Fibroblast of lung (primary cell): Measurements from ENCODE around the gene SCYGR8. TPM values are rescaled to one million over a fixed set of nuclear protein-coding genes. Genes with fewer than 3 reads are reported as not detected.

Experiments
- DNase-seq, 2 donors: peaks; one replicate each; pipeline versions ENCODE4 v3.0.0 to v3.0.0-alpha.2; 2010; ENCODE audit warnings: low read depth in 2 of 2
- H2AFZ ChIP-seq: 2 replicates; pipeline ENCODE4 v1.5.1; 2012; ENCODE audit warnings: low read length, control low read depth, inconsistent platforms
- H3K27ac ChIP-seq: 2 replicates; pipeline ENCODE4 v1.5.1; 2011; ENCODE audit warnings: low read length, control low read depth; ENCODE audit not compliant: insufficient read depth
- H3K27me3 ChIP-seq: 2 replicates; pipeline ENCODE4 v1.5.1; 2011; ENCODE audit warnings: mild to moderate bottlenecking, low read length; ENCODE audit not compliant: control insufficient read depth, insufficient read depth
- H3K36me3 ChIP-seq: 2 replicates; pipeline ENCODE4 v1.5.1; 2011; ENCODE audit warnings: low read length; ENCODE audit not compliant: control insufficient read depth, insufficient read depth
- H3K4me1 ChIP-seq: 2 replicates; pipeline ENCODE4 v1.5.1; 2011; ENCODE audit warnings: low read length; ENCODE audit not compliant: control insufficient read depth, insufficient read depth; ENCODE audit errors: extremely low read depth
- H3K4me2 ChIP-seq: 2 replicates; pipeline ENCODE4 v1.5.1; 2011; ENCODE audit warnings: low read length, control low read depth; ENCODE audit not compliant: insufficient read depth; ENCODE audit errors: extremely low read depth
- H3K4me3 ChIP-seq, 4 experiments: fragments of 200-600 bp in 1 of 4; sonication (generic) in 1 of 4; replicated peaks in 1 of 4; 2 replicates each; pipeline ENCODE4 v1.5.1; 2011 to 2016; ENCODE audit warnings: low read length in 4 of 4, low read depth in 3 of 4, mild to moderate bottlenecking in 3 of 4, control low read depth in 2 of 4, inconsistent platforms in 1 of 4, mixed read lengths in 1 of 4; ENCODE audit not compliant: insufficient read depth in 1 of 4; ENCODE audit errors: control extremely low read depth in 1 of 4
- H3K79me2 ChIP-seq: 2 replicates; pipeline ENCODE4 v1.5.1; 2012; ENCODE audit warnings: mild to moderate bottlenecking, low read length, inconsistent platforms; ENCODE audit not compliant: control insufficient read depth, insufficient read depth
- H3K9ac ChIP-seq: 2 replicates; pipeline ENCODE4 v1.5.1; 2011; ENCODE audit warnings: mild to moderate bottlenecking, low read length, control low read depth; ENCODE audit not compliant: insufficient read depth
- H3K9me3 ChIP-seq: 2 replicates; pipeline ENCODE4 v1.5.1; 2012; ENCODE audit warnings: low read depth, low read length; ENCODE audit not compliant: control insufficient read depth, insufficient read depth
- H4K20me1 ChIP-seq: 2 replicates; pipeline ENCODE4 v1.5.1; 2011; ENCODE audit warnings: low read length; ENCODE audit not compliant: control insufficient read depth, insufficient read depth; ENCODE audit errors: extremely low read depth
- EZH2 ChIP-seq: IDR thresholded peaks from 2 replicates; pipeline ENCODE4 v1.5.1; 2012; ENCODE audit warnings: low read length, control low read depth, mild to moderate bottlenecking; ENCODE audit errors: missing control alignments
- polyA plus RNA-seq, 2 donors: library from polyadenylated mRNA; depleted of rRNA in 1 of 2; stranded (reverse) in 1 of 2; unstranded in 1 of 2; fragments of >200 nt; gene quantifications; 2 replicates each; pipeline ENCODE4 v1.2.1, GENCODE V29; 2011 to 2012; ENCODE audit warnings: missing spikeins in 1 of 2
- total RNA-seq: library from RNA; depleted of rRNA; stranded (reverse); fragments of >200 nt; gene quantifications from 2 replicates; pipeline ENCODE4 v1.2.1, GENCODE V29; 2014
- TF ChIP-seq, protein P1 (sequence below), 2 donors: IDR thresholded peaks in 1 of 2; conservative IDR thresholded peaks in 1 of 2; 1 replicate in 1 of 2; 2 replicates in 1 of 2; pipeline ENCODE4 v1.5.1; 2011 to 2012; ENCODE audit warnings: low read length in 2 of 2, control low read depth in 1 of 2, inconsistent platforms in 1 of 2, low read depth in 1 of 2, mild to moderate bottlenecking in 1 of 2

SCYGR8 gene
- total and polyA plus RNA-seq, 2 donors (not counting 1 experiment from before 2014, with no cell fraction given): not detected

GRCh38 chr2:227793148-227793712, 47.5 kb downstream of the SCYGR8 start:
- Histone ChIP-seq H3K27ac (no peak overlapping the region), H3K4me1 (no peaks in the 10 kb centered on the region), H3K36me3 (no peaks in the 10 kb centered on the region), H4K20me1 (no peaks in the 10 kb centered on the region), H3K4me2 (no peak overlapping the region), H3K9ac (no peak overlapping the region), H2AFZ (no peak overlapping the region), H3K4me3 (no peak overlapping the region), H3K9me3 (no peaks in the 10 kb centered on the region), H3K79me2 (no peaks in the 10 kb centered on the region), H3K27me3 (no peaks in the 10 kb centered on the region)
- no peak for DNase-seq
- TF ChIP-seq EZH2: no peak
- TF ChIP-seq, protein P1, sequence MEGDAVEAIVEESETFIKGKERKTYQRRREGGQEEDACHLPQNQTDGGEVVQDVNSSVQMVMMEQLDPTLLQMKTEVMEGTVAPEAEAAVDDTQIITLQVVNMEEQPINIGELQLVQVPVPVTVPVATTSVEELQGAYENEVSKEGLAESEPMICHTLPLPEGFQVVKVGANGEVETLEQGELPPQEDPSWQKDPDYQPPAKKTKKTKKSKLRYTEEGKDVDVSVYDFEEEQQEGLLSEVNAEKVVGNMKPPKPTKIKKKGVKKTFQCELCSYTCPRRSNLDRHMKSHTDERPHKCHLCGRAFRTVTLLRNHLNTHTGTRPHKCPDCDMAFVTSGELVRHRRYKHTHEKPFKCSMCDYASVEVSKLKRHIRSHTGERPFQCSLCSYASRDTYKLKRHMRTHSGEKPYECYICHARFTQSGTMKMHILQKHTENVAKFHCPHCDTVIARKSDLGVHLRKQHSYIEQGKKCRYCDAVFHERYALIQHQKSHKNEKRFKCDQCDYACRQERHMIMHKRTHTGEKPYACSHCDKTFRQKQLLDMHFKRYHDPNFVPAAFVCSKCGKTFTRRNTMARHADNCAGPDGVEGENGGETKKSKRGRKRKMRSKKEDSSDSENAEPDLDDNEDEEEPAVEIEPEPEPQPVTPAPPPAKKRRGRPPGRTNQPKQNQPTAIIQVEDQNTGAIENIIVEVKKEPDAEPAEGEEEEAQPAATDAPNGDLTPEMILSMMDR (conservative IDR thresholded peaks at IDR 0.05 in 1 of 2, IDR thresholded peaks at IDR 0.05 in 1 of 2; ENCODE audit: low read depth in 1 of 2, low read length in 2 of 2): no peak

Other genes with a start within 250 kb of the SCYGR8 start
- gene SCYGR2, start 147.0 kb upstream of the SCYGR8 start, total RNA-seq: not detected in 2 replicates
- not detected in 2 replicates for gene SCYGR2, start 147.0 kb upstream of the SCYGR8 start, polyA plus RNA-seq
- gene SCYGR3, start 131.1 kb upstream of the SCYGR8 start, total RNA-seq: not detected in 2 replicates
- gene SCYGR3, start 131.1 kb upstream of the SCYGR8 start, polyA plus RNA-seq: not detected in 2 replicates
- not detected in 2 replicates for gene SCYGR4, start 128.4 kb upstream of the SCYGR8 start, total RNA-seq
- not detected in 2 replicates for gene SCYGR4, start 128.4 kb upstream of the SCYGR8 start, polyA plus RNA-seq
- not detected in 2 replicates for gene SCYGR5, start 79.1 kb upstream of the SCYGR8 start, total RNA-seq
- not detected in 2 replicates for gene SCYGR5, start 79.1 kb upstream of the SCYGR8 start, polyA plus RNA-seq
- 0.17 and 1.0 TPM in 2 replicates for gene SLC19A3, start 27.9 kb upstream of the SCYGR8 start, total RNA-seq
- gene SLC19A3, start 27.9 kb upstream of the SCYGR8 start, polyA plus RNA-seq: 0.11 and 0.16 TPM in 2 replicates
- gene SCYGR6, start 21.1 kb upstream of the SCYGR8 start, total RNA-seq: not detected in 2 replicates
- gene SCYGR6, start 21.1 kb upstream of the SCYGR8 start, polyA plus RNA-seq: not detected in 2 replicates
- gene SCYGR7, start 17.6 kb upstream of the SCYGR8 start, total RNA-seq: not detected in 2 replicates
- not detected in 2 replicates for gene SCYGR7, start 17.6 kb upstream of the SCYGR8 start, polyA plus RNA-seq
- gene CCL20, start 67.9 kb downstream of the SCYGR8 start, total RNA-seq: not detected in 2 replicates
- 0.23 TPM in 1 of 2 replicates, not detected in the other for gene CCL20, start 67.9 kb downstream of the SCYGR8 start, polyA plus RNA-seq
- gene DAW1, start 125.7 kb downstream of the SCYGR8 start, total RNA-seq: not detected in 2 replicates
- gene DAW1, start 125.7 kb downstream of the SCYGR8 start, polyA plus RNA-seq: 0.11 and 0.12 TPM in 2 replicates